HepG2 (cell line): ENCODE data around the gene LDB2. TPM values are rescaled to one million over a fixed set of nuclear protein-coding genes. Genes with fewer than 3 reads are reported as not detected.

Experiments used
- ATF7 ChIP-seq, 2 experiments: fragments of 450-650 bp in 1 of 2; sonication (generic) in 1 of 2; formaldehyde crosslinking in 1 of 2; IDR thresholded peaks; 2 replicates each; pipeline versions ENCODE4 v1.4.0 to v1.6.1; 2016 to 2020; ENCODE audit warnings: antibody characterized with exemption in 1 of 2, mild to moderate bottlenecking in 1 of 2, missing genetic modification reagents in 1 of 2
- ZFP37 ChIP-seq: sonication (generic); formaldehyde crosslinking; IDR thresholded peaks from 2 replicates; pipeline ENCODE4 v1.4.0; 2020; ENCODE audit warnings: missing genetic modification reagents, borderline replicate concordance
- polyA plus RNA-seq, 8 experiments: library from polyadenylated mRNA; depleted of rRNA in 3 of 8; stranded (reverse) in 7 of 8; unstranded in 1 of 8; fragments of >200 nt; fragmentation: Illumina TruSeq in 4 of 8; extraction: Trizol in 4 of 8; gene quantifications; 2 replicates each; pipeline versions ENCODE4 v1.2.1 to v1.2.3, GENCODE V29; 2011 to 2016; ENCODE audit warnings: low read depth in 4 of 8, missing spikeins in 1 of 8, mixed read lengths in 1 of 8; ENCODE audit not compliant: insufficient read depth in 1 of 8
- total RNA-seq, 5 experiments: library from RNA; depleted of rRNA; stranded (reverse); fragments of >200 nt; fragmentation: Illumina TruSeq; extraction: Trizol; gene quantifications; 2 replicates each; pipeline ENCODE4 v1.2.3, GENCODE V29; 2016; ENCODE audit warnings: low read depth in 1 of 5
- TF ChIP-seq, protein P1 (sequence below): sonication (generic); formaldehyde crosslinking; IDR thresholded peaks from 2 replicates; pipeline ENCODE4 v1.5.0; 2020; ENCODE audit warnings: mild to moderate bottlenecking, missing genetic modification reagents, borderline replicate concordance
- TF ChIP-seq, protein P2 (sequence below): sonication (generic); formaldehyde crosslinking; conservative IDR thresholded peaks from 2 replicates; pipeline ENCODE4 v1.5.0; 2020; ENCODE audit warnings: missing genetic modification reagents

LDB2 gene
- total and polyA plus RNA-seq, 2 of the 13 experiments (the other 11 are each of a cell fraction or from before 2014, with no cell fraction given) = not detected

DNA sequence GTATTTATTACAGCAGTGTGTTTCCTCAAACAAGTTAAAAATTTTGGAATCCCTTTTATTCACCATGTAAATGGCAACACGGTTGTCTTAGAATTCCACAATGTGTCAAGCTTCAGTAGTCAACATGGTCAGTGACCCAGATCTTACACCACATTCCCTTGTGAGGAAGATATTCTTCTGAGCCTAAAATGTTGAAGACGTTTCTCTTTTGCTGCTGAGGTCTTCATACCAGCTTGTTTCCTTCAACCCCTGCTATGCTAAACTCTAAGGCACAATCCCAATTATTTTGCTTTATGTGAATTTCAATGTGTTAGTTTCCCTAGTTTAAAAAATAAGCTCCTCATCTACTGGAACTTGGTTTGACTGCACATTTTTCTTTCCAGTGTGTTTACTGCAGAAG, 17.6 kb upstream of the LDB2 start (continued):
- TF ChIP-seq, protein P1, sequence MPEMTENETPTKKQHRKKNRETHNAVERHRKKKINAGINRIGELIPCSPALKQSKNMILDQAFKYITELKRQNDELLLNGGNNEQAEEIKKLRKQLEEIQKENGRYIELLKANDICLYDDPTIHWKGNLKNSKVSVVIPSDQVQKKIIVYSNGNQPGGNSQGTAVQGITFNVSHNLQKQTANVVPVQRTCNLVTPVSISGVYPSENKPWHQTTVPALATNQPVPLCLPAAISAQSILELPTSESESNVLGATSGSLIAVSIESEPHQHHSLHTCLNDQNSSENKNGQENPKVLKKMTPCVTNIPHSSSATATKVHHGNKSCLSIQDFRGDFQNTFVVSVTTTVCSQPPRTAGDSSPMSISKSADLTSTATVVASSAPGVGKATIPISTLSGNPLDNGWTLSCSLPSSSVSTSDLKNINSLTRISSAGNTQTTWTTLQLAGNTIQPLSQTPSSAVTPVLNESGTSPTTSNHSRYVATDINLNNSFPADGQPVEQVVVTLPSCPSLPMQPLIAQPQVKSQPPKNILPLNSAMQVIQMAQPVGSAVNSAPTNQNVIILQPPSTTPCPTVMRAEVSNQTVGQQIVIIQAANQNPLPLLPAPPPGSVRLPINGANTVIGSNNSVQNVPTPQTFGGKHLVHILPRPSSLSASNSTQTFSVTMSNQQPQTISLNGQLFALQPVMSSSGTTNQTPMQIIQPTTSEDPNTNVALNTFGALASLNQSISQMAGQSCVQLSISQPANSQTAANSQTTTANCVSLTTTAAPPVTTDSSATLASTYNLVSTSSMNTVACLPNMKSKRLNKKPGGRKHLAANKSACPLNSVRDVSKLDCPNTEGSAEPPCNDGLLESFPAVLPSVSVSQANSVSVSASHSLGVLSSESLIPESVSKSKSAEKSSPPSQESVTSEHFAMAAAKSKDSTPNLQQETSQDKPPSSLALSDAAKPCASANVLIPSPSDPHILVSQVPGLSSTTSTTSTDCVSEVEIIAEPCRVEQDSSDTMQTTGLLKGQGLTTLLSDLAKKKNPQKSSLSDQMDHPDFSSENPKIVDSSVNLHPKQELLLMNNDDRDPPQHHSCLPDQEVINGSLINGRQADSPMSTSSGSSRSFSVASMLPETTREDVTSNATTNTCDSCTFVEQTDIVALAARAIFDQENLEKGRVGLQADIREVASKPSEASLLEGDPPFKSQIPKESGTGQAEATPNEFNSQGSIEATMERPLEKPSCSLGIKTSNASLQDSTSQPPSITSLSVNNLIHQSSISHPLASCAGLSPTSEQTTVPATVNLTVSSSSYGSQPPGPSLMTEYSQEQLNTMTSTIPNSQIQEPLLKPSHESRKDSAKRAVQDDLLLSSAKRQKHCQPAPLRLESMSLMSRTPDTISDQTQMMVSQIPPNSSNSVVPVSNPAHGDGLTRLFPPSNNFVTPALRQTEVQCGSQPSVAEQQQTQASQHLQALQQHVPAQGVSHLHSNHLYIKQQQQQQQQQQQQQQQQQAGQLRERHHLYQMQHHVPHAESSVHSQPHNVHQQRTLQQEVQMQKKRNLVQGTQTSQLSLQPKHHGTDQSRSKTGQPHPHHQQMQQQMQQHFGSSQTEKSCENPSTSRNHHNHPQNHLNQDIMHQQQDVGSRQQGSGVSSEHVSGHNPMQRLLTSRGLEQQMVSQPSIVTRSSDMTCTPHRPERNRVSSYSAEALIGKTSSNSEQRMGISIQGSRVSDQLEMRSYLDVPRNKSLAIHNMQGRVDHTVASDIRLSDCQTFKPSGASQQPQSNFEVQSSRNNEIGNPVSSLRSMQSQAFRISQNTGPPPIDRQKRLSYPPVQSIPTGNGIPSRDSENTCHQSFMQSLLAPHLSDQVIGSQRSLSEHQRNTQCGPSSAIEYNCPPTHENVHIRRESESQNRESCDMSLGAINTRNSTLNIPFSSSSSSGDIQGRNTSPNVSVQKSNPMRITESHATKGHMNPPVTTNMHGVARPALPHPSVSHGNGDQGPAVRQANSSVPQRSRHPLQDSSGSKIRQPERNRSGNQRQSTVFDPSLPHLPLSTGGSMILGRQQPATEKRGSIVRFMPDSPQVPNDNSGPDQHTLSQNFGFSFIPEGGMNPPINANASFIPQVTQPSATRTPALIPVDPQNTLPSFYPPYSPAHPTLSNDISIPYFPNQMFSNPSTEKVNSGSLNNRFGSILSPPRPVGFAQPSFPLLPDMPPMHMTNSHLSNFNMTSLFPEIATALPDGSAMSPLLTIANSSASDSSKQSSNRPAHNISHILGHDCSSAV (CRISPR knock-in tag) = no peak
- TF ChIP-seq, protein P2, sequence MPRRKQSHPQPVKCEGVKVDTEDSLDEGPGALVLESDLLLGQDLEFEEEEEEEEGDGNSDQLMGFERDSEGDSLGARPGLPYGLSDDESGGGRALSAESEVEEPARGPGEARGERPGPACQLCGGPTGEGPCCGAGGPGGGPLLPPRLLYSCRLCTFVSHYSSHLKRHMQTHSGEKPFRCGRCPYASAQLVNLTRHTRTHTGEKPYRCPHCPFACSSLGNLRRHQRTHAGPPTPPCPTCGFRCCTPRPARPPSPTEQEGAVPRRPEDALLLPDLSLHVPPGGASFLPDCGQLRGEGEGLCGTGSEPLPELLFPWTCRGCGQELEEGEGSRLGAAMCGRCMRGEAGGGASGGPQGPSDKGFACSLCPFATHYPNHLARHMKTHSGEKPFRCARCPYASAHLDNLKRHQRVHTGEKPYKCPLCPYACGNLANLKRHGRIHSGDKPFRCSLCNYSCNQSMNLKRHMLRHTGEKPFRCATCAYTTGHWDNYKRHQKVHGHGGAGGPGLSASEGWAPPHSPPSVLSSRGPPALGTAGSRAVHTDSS (CRISPR knock-in tag) = no peak
- TF ChIP-seq ZFP37 (CRISPR knock-in tag) (no peak), ATF7 (IDR thresholded peaks at IDR 0.05) (no peak), ATF7 (CRISPR knock-in tag; IDR thresholded peaks at IDR 0.05) (no peak)
